Measurements from ENCODE around the gene HNMT. TPM values are rescaled to one million over a fixed set of nuclear protein-coding genes. Genes with fewer than 3 reads are reported as not detected.

HNMT gene
- polyA plus RNA-seq, 1 of the 3 experiments (the other 2 are of a cell fraction) = 1.8 TPM

- TF ChIP-seq, protein P1, sequence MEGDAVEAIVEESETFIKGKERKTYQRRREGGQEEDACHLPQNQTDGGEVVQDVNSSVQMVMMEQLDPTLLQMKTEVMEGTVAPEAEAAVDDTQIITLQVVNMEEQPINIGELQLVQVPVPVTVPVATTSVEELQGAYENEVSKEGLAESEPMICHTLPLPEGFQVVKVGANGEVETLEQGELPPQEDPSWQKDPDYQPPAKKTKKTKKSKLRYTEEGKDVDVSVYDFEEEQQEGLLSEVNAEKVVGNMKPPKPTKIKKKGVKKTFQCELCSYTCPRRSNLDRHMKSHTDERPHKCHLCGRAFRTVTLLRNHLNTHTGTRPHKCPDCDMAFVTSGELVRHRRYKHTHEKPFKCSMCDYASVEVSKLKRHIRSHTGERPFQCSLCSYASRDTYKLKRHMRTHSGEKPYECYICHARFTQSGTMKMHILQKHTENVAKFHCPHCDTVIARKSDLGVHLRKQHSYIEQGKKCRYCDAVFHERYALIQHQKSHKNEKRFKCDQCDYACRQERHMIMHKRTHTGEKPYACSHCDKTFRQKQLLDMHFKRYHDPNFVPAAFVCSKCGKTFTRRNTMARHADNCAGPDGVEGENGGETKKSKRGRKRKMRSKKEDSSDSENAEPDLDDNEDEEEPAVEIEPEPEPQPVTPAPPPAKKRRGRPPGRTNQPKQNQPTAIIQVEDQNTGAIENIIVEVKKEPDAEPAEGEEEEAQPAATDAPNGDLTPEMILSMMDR (IDR thresholded peaks at IDR 0.05) = no peak
- no peak for TF ChIP-seq JUND (IDR thresholded peaks at IDR 0.05)
- TF ChIP-seq, protein P2, sequence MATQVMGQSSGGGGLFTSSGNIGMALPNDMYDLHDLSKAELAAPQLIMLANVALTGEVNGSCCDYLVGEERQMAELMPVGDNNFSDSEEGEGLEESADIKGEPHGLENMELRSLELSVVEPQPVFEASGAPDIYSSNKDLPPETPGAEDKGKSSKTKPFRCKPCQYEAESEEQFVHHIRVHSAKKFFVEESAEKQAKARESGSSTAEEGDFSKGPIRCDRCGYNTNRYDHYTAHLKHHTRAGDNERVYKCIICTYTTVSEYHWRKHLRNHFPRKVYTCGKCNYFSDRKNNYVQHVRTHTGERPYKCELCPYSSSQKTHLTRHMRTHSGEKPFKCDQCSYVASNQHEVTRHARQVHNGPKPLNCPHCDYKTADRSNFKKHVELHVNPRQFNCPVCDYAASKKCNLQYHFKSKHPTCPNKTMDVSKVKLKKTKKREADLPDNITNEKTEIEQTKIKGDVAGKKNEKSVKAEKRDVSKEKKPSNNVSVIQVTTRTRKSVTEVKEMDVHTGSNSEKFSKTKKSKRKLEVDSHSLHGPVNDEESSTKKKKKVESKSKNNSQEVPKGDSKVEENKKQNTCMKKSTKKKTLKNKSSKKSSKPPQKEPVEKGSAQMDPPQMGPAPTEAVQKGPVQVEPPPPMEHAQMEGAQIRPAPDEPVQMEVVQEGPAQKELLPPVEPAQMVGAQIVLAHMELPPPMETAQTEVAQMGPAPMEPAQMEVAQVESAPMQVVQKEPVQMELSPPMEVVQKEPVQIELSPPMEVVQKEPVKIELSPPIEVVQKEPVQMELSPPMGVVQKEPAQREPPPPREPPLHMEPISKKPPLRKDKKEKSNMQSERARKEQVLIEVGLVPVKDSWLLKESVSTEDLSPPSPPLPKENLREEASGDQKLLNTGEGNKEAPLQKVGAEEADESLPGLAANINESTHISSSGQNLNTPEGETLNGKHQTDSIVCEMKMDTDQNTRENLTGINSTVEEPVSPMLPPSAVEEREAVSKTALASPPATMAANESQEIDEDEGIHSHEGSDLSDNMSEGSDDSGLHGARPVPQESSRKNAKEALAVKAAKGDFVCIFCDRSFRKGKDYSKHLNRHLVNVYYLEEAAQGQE (IDR thresholded peaks at IDR 0.05; ENCODE audit: low read depth, low read length) = no peak
Measured at GRCh38 chr2:137997733-137998132, 33.5 kb downstream of the HNMT start (continued).

DNA sequence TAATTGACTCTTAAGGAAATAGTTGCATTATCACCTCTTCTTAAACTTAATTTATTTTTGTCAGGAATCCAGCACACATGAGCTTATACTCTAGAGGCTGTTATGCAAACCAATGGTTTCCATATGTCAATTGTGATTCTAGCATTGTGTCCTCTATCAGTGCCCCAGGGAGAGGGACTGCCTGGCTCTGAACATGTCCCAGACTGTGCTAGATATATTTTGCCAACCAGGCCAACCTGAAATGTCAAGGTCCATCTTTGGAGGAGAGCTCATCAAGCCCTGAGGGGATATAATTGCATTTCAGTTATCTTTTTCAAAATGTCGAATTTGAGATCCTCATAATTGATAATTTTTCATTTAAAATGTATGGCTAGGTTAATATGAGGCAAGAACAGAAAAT is 34.2 kb downstream of the HNMT start:
- Histone ChIP-seq H3K4me2 (no peak overlapping the region), H3F3A (replicated peaks; ENCODE audit: insufficient read depth) (no peaks in the 10 kb centered on the region), H3K27me3 (ENCODE audit: insufficient read depth) (no peaks in the 10 kb centered on the region), H3K9me2 (no peaks in the 10 kb centered on the region), H3K4me1 (ENCODE audit: control insufficient read depth in 1 of 2, insufficient read depth in 2 of 2, low read depth in 1 of 2, low read length in 1 of 2) (peaks cover 0 to 2% of the 10 kb centered on the region in 2 experiments; a peak in 1 of 4 replicates), H4K20me1 (ENCODE audit: insufficient read depth) (no peaks in the 10 kb centered on the region), H3K79me2 (ENCODE audit: insufficient read depth) (no peaks in the 10 kb centered on the region), H3K36me3 (replicated peaks in 1 of 2; ENCODE audit: control insufficient read depth in 1 of 2, insufficient read depth in 2 of 2, low read length in 1 of 2) (no peaks in the 10 kb centered on the region), H3K9ac (no peak overlapping the region), H3K4me3 (ENCODE audit: low read depth in 2 of 2, low read length in 1 of 2) (no peak overlapping the region), H3K27ac (ENCODE audit: low read depth in 2 of 2, low read length in 1 of 2) (no peak overlapping the region), H3K9me3 (no peaks in the 10 kb centered on the region), H2AFZ (ENCODE audit: low read depth) (no peak overlapping the region)
- DNase-seq = peak; percentile 38
- POLR2A ChIA-PET = no interaction called here
- 4% methylated on average over 1 of the region's 1 CpG for WGBS (ENCODE audit: low lambda C conversion rate)
- CTCF ChIA-PET = no interaction called here
- TF ChIP-seq ELF1 (IDR thresholded peaks at IDR 0.05) (no peak), GATA2 (CRISPR knock-in tag; IDR thresholded peaks at IDR 0.05) (peak; percentile 61), CHD2 (IDR thresholded peaks at IDR 0.05; ENCODE audit: low read length, partially characterized antibody) (no peak), EP300 (IDR thresholded peaks at IDR 0.05; ENCODE audit: borderline replicate concordance in 1 of 2, low read depth in 1 of 2, low read length in 1 of 2) (peak in 1 of 2 experiments; percentile 80; a peak in 2 of 4 replicates), POLR2AphosphoS5 (IDR thresholded peaks at IDR 0.05; ENCODE audit: low read depth, low read length) (no peak), FOSL2 (IDR thresholded peaks at IDR 0.05; ENCODE audit: borderline replicate concordance, low read depth) (no peak)

- TF ChIP-seq ELF1 (IDR thresholded peaks at IDR 0.05) (no peak), MXI1 (IDR thresholded peaks at IDR 0.05; ENCODE audit: low read depth, low read length) (no peak), GABPA (IDR thresholded peaks at IDR 0.05; ENCODE audit: low read depth) (no peak), CHD2 (IDR thresholded peaks at IDR 0.05; ENCODE audit: low read length, partially characterized antibody) (no peak), RAD21 (IDR thresholded peaks at IDR 0.05; ENCODE audit: low read length) (no peak), SIN3A (IDR thresholded peaks at IDR 0.05; ENCODE audit: borderline replicate concordance, low read depth, low read length) (no peak)
- no peak overlapping the region for H2AFZ ChIP-seq (ENCODE audit: low read depth)
- no peak overlapping the region for H3K4me2 ChIP-seq
- DNase-seq = no peak
- H3K4me1 ChIP-seq (ENCODE audit: control insufficient read depth in 1 of 2, insufficient read depth in 2 of 2, low read depth in 1 of 2, low read length in 1 of 2) = peaks cover 0 to 2% of the 10 kb centered on the region in 2 experiments; a peak in 1 of 4 replicates
- no peaks in the 10 kb centered on the region for H4K20me1 ChIP-seq (ENCODE audit: insufficient read depth)
- H3K36me3 ChIP-seq (replicated peaks in 1 of 2; ENCODE audit: control insufficient read depth in 1 of 2, insufficient read depth in 2 of 2, low read length in 1 of 2) = no peaks in the 10 kb centered on the region
- H3F3A ChIP-seq (replicated peaks; ENCODE audit: insufficient read depth) = no peaks in the 10 kb centered on the region
- ChIA-PET CTCF (no interaction called here), POLR2A (no interaction called here)
- 69% methylated on average over 1 of the region's 1 CpG for WGBS (ENCODE audit: low lambda C conversion rate)
- no peaks in the 10 kb centered on the region for H3K27me3 ChIP-seq (ENCODE audit: insufficient read depth)
- H3K4me3 ChIP-seq (ENCODE audit: low read depth in 2 of 2, low read length in 1 of 2) = no peak overlapping the region
- H3K27ac ChIP-seq (ENCODE audit: low read depth in 2 of 2, low read length in 1 of 2) = no peak overlapping the region
- no peak overlapping the region for H3K9ac ChIP-seq
- no peaks in the 10 kb centered on the region for H3K9me2 ChIP-seq
- no peaks in the 10 kb centered on the region for H3K79me2 ChIP-seq (ENCODE audit: insufficient read depth)
- no peaks in the 10 kb centered on the region for H3K9me3 ChIP-seq
Measured at GRCh38 chr2:137999273-137999672, 35.0 kb downstream of the HNMT start.

All from SK-N-SH (cell line).